HG03342 (cell line): ENCODE data around the gene NEDD4.
"Not testable (repeated sequence)": the region's sequence is repeated elsewhere in the genome, so short reads cannot be mapped to it uniquely, and the experiment has no call there.

Source experiments
- ATAC-seq: cut with Tn5 transposase; IDR thresholded peaks from one replicate; pipeline ENCODE4 v1.9.1; 2021; ENCODE audit warnings: mild to moderate bottlenecking, moderate library complexity; ENCODE audit not compliant: unreplicated experiment

NEDD4 gene

GRCh38 chr15:55897560-55898336 lies 95.7 kb downstream of the NEDD4 start:
- no peak for ATAC-seq

- peak; percentile 63 for ATAC-seq
Measured at GRCh38 chr15:55894399-55894965, 98.9 kb downstream of the NEDD4 start.

GRCh38 chr15:55893852-55894251 lies 99.6 kb downstream of the NEDD4 start:
- no peak for ATAC-seq

GRCh38 chr15:55891196-55891595 lies 102.2 kb downstream of the NEDD4 start:
- no peak for ATAC-seq

- no peak for ATAC-seq
Measured at GRCh38 chr15:55884223-55884622, 109.2 kb downstream of the NEDD4 start.

GRCh38 chr15:55879181-55879580 lies 114.2 kb downstream of the NEDD4 start:
- ATAC-seq = no peak

GRCh38 chr15:55873024-55873720 lies 120.2 kb downstream of the NEDD4 start:
- no peak for ATAC-seq

- ATAC-seq = no peak
Measured at GRCh38 chr15:55872471-55872870, 120.9 kb downstream of the NEDD4 start.

GRCh38 chr15:55869660-55870059 lies 123.8 kb downstream of the NEDD4 start:
- ATAC-seq = no peak

- no peak for ATAC-seq
Measured at GRCh38 chr15:55868707-55869106, 124.7 kb downstream of the NEDD4 start.

- ATAC-seq = not testable (repeated sequence)
Measured at GRCh38 chr15:55868291-55868690, 125.1 kb downstream of the NEDD4 start.

- ATAC-seq = no peak
Measured at GRCh38 chr15:55863911-55864310, 129.5 kb downstream of the NEDD4 start.

- no peak for ATAC-seq
Measured at GRCh38 chr15:55861115-55861514, 132.3 kb downstream of the NEDD4 start.

- ATAC-seq = no peak
Measured at GRCh38 chr15:55860468-55860867, 132.9 kb downstream of the NEDD4 start.

- no peak for ATAC-seq
Measured at GRCh38 chr15:55859681-55860080, 133.7 kb downstream of the NEDD4 start.

GRCh38 chr15:55858661-55859060 lies 134.8 kb downstream of the NEDD4 start:
- ATAC-seq = no peak

- ATAC-seq = no peak
Measured at GRCh38 chr15:55856506-55857164, 136.8 kb downstream of the NEDD4 start.

GRCh38 chr15:55853134-55853533 lies 140.3 kb downstream of the NEDD4 start:
- ATAC-seq = no peak

- peak; percentile 95 for ATAC-seq
Measured at GRCh38 chr15:55846116-55846707, 147.2 kb downstream of the NEDD4 start.

GRCh38 chr15:55842897-55843296 lies 150.5 kb downstream of the NEDD4 start:
- not testable (repeated sequence) for ATAC-seq

GRCh38 chr15:55835866-55836265 lies 157.5 kb downstream of the NEDD4 start:
- no peak for ATAC-seq
